ENCODE data around the gene CDKN3.
"Not testable (repeated sequence)": the region's sequence is repeated elsewhere in the genome, so short reads cannot be mapped to it uniquely, and the experiment has no call there.

CDKN3 gene

DNA sequence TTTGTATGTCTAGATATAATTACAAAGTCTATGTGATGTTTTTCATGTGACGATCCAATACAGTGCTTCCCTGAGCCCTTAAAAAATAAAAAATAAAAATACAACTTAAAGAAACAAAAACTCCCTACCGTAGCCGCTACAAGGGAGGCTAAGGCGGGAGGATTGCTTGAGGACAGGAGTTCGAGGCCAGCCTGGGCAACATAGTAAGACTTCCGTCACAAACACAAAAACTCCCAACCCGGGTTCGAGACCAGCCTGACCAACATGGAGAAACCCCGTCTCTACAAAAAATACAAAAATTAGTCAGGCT is 669 bp upstream of the CDKN3 start:
- Histone ChIP-seq H3K4me2 (ENCODE audit: low read depth, low read length, poor library complexity, severe bottlenecking) (peak overlapping the region; percentile 55), H4K20me1 (ENCODE audit: insufficient read depth, low read length, poor library complexity, severe bottlenecking) (peaks cover 5% of the 10 kb centered on the region), H3K79me2 (ENCODE audit: insufficient read depth, low read length) (peaks cover 43% of the 10 kb centered on the region), H3K9me3 (ENCODE audit: insufficient read depth, low read depth, low read length) (no peaks in the 10 kb centered on the region), H3K27me3 (ENCODE audit: insufficient read depth, low read length, poor library complexity, severe bottlenecking) (no peaks in the 10 kb centered on the region), H2AFZ (ENCODE audit: low read length) (peak overlapping the region; percentile 92), H3K4me3 (ENCODE audit: low read length, poor library complexity, severe bottlenecking) (peak overlapping the region; percentile 93), H3K9ac (ENCODE audit: low read depth, low read length, poor library complexity, severe bottlenecking) (peak overlapping the region; percentile 53), H3F3A (ENCODE audit: low read depth) (no peaks in the 10 kb centered on the region), H3K9me2 (replicated peaks; ENCODE audit: low read depth, low read length) (no peaks in the 10 kb centered on the region), H3K4me1 (ENCODE audit: insufficient read depth, low read length, poor library complexity, severe bottlenecking) (peaks cover 35% of the 10 kb centered on the region), H3K36me3 (ENCODE audit: insufficient read depth, low read length) (no peaks in the 10 kb centered on the region)
- TF ChIP-seq, protein P1, sequence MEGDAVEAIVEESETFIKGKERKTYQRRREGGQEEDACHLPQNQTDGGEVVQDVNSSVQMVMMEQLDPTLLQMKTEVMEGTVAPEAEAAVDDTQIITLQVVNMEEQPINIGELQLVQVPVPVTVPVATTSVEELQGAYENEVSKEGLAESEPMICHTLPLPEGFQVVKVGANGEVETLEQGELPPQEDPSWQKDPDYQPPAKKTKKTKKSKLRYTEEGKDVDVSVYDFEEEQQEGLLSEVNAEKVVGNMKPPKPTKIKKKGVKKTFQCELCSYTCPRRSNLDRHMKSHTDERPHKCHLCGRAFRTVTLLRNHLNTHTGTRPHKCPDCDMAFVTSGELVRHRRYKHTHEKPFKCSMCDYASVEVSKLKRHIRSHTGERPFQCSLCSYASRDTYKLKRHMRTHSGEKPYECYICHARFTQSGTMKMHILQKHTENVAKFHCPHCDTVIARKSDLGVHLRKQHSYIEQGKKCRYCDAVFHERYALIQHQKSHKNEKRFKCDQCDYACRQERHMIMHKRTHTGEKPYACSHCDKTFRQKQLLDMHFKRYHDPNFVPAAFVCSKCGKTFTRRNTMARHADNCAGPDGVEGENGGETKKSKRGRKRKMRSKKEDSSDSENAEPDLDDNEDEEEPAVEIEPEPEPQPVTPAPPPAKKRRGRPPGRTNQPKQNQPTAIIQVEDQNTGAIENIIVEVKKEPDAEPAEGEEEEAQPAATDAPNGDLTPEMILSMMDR (conservative IDR thresholded peaks at IDR 0.05; ENCODE audit: low read length), result no peak
- TF ChIP-seq EZH2phosphoT487 (IDR thresholded peaks at IDR 0.05; ENCODE audit: borderline replicate concordance), result no peak

GRCh38 chr14:54399560-54399959 is 2.8 kb downstream of the CDKN3 start:
- Histone ChIP-seq H3K4me1 (ENCODE audit: insufficient read depth, low read length, poor library complexity, severe bottlenecking) (peaks cover 36% of the 10 kb centered on the region), H3F3A (ENCODE audit: low read depth) (no peaks in the 10 kb centered on the region), H3K27me3 (ENCODE audit: insufficient read depth, low read length, poor library complexity, severe bottlenecking) (no peaks in the 10 kb centered on the region), H3K4me2 (ENCODE audit: low read depth, low read length, poor library complexity, severe bottlenecking) (peak overlapping the region; percentile 90), H2AFZ (ENCODE audit: low read length) (no peak overlapping the region), H3K9ac (ENCODE audit: low read depth, low read length, poor library complexity, severe bottlenecking) (peak overlapping the region; percentile 34), H3K36me3 (ENCODE audit: insufficient read depth, low read length) (no peaks in the 10 kb centered on the region), H3K9me3 (ENCODE audit: insufficient read depth, low read depth, low read length) (no peaks in the 10 kb centered on the region), H3K4me3 (ENCODE audit: low read length, poor library complexity, severe bottlenecking) (peak overlapping the region; percentile 93), H4K20me1 (ENCODE audit: insufficient read depth, low read length, poor library complexity, severe bottlenecking) (peaks cover 5% of the 10 kb centered on the region), H3K79me2 (ENCODE audit: insufficient read depth, low read length) (peaks cover 64% of the 10 kb centered on the region), H3K9me2 (replicated peaks; ENCODE audit: low read depth, low read length) (no peaks in the 10 kb centered on the region)
- no peak for TF ChIP-seq EZH2phosphoT487 (IDR thresholded peaks at IDR 0.05; ENCODE audit: borderline replicate concordance)
- TF ChIP-seq, protein P1 (conservative IDR thresholded peaks at IDR 0.05; ENCODE audit: low read length), result no peak

DNA sequence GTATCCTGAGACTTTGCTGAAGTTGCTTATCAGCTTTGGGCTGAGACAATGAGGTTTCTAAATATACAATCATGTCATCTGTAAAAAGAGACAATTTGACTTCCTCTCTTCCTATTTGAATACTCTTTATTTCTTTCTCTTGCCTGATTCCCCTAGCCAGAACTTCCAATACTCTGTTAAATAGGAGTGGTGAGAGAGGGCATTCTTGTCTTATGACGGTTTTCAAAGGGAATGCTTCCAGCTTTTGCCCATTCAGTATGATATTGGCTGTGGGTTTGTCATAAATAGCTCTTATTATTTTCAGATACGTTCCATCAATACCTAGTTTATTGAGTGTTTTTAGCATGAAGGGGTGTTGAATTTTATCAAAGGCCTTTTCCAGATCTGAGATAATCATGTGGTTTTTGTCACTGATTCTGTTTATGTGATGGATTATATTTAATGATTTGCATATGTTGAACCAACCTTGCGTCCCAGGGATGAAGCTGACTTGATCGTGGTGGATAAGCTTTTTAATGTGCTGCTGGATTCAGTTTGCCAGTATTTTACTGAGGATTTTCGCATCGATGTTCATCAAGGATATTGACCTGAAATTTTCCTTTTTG is 6.7 kb downstream of the CDKN3 start:
- H2AFZ ChIP-seq (ENCODE audit: low read length); H3K9me3 ChIP-seq (ENCODE audit: insufficient read depth, low read depth, low read length); H3K27me3 ChIP-seq (ENCODE audit: insufficient read depth, low read length, poor library complexity, severe bottlenecking); H4K20me1 ChIP-seq (ENCODE audit: insufficient read depth, low read length, poor library complexity, severe bottlenecking); H3F3A ChIP-seq (ENCODE audit: low read depth); H3K9ac ChIP-seq (ENCODE audit: low read depth, low read length, poor library complexity, severe bottlenecking); H3K4me2 ChIP-seq (ENCODE audit: low read depth, low read length, poor library complexity, severe bottlenecking); H3K4me3 ChIP-seq (ENCODE audit: low read length, poor library complexity, severe bottlenecking); H3K9me2 ChIP-seq (replicated peaks; ENCODE audit: low read depth, low read length): not testable (repeated sequence)
- Histone ChIP-seq H3K36me3 (ENCODE audit: insufficient read depth, low read length) (peaks cover 17% of the 10 kb centered on the region), H3K4me1 (ENCODE audit: insufficient read depth, low read length, poor library complexity, severe bottlenecking) (peaks cover 25% of the 10 kb centered on the region), H3K79me2 (ENCODE audit: insufficient read depth, low read length) (peaks cover 58% of the 10 kb centered on the region)

- Histone ChIP-seq H3K9me3 (ENCODE audit: insufficient read depth, low read depth, low read length) (no peaks in the 10 kb centered on the region), H3F3A (ENCODE audit: low read depth) (no peaks in the 10 kb centered on the region), H3K27me3 (ENCODE audit: insufficient read depth, low read length, poor library complexity, severe bottlenecking) (no peaks in the 10 kb centered on the region), H3K9ac (ENCODE audit: low read depth, low read length, poor library complexity, severe bottlenecking) (no peak overlapping the region), H3K9me2 (replicated peaks; ENCODE audit: low read depth, low read length) (no peaks in the 10 kb centered on the region), H3K4me2 (ENCODE audit: low read depth, low read length, poor library complexity, severe bottlenecking) (no peak overlapping the region), H2AFZ (ENCODE audit: low read length) (no peak overlapping the region), H3K4me3 (ENCODE audit: low read length, poor library complexity, severe bottlenecking) (no peak overlapping the region), H3K79me2 (ENCODE audit: insufficient read depth, low read length) (peaks cover 8% of the 10 kb centered on the region; the same call in 1 of the 2 replicates), H3K36me3 (ENCODE audit: insufficient read depth, low read length) (peaks cover 83% of the 10 kb centered on the region), H4K20me1 (ENCODE audit: insufficient read depth, low read length, poor library complexity, severe bottlenecking) (no peaks in the 10 kb centered on the region), H3K4me1 (ENCODE audit: insufficient read depth, low read length, poor library complexity, severe bottlenecking) (no peaks in the 10 kb centered on the region)
- TF ChIP-seq, protein P1 (conservative IDR thresholded peaks at IDR 0.05; ENCODE audit: low read length), result no peak
- no peak for TF ChIP-seq EZH2phosphoT487 (IDR thresholded peaks at IDR 0.05; ENCODE audit: borderline replicate concordance)
Observed at GRCh38 chr14:54410215-54410614, 13.4 kb downstream of the CDKN3 start.

Data from Loucy (cell line).